PFSK-1 (cell line): ENCODE measurements around the gene EEFSEC.

Experiments
- FOXP2 ChIP-seq: optimal IDR thresholded peaks from 2 replicates; pipeline ENCODE3; 2011; ENCODE audit warnings: borderline replicate concordance, control low read depth, inconsistent platforms; ENCODE audit not compliant: insufficient read depth; ENCODE audit errors: extremely low read length, extremely low read depth
- POLR2AphosphoS5 ChIP-seq: IDR thresholded peaks from 2 replicates; pipeline ENCODE4 v1.6.1; 2012; ENCODE audit warnings: low read depth, mild to moderate bottlenecking, control low read depth, low read length, moderate library complexity
- REST ChIP-seq, 2 experiments: IDR thresholded peaks; 2 replicates each; pipeline versions ENCODE4 v1.6.1 to v1.8.0; 2011 to 2012; ENCODE audit warnings: low read depth in 2 of 2, low read length in 2 of 2, control low read depth in 1 of 2, inconsistent platforms in 1 of 2, mild to moderate bottlenecking in 1 of 2, moderate library complexity in 1 of 2; ENCODE audit not compliant: insufficient read depth in 1 of 2
- SIN3A ChIP-seq: IDR thresholded peaks from 2 replicates; pipeline ENCODE4 v1.6.1; 2012; ENCODE audit warnings: mild to moderate bottlenecking, low read length, moderate library complexity, borderline replicate concordance; ENCODE audit not compliant: insufficient read depth
- TAF1 ChIP-seq: IDR thresholded peaks from 2 replicates; pipeline ENCODE4 v1.6.1; 2012; ENCODE audit warnings: low read length, control low read depth, borderline replicate concordance; ENCODE audit not compliant: insufficient read depth

DNA sequence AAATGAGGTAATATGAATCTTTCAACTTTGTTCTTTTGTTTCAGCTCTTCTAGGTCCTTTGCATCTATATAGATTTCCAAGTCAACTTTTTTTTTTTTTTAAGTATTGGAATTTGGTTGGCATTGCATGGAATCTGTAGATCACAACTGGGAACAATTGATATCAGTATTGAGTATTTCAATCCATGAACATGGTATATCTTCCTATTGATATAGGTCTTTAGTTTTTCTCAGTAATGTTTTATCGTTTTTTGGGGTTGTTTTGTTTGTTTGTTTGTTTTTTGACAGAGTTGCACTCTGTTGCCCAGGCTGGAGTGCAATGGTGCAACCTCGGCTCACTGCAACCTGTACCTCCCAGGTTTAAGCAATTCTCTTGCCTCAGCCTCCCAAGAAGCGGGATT is 137.2 kb downstream of the EEFSEC start:
- TF ChIP-seq REST (IDR thresholded peaks at IDR 0.05; ENCODE audit: insufficient read depth in 1 of 2, low read depth in 2 of 2, low read length in 2 of 2): no peak
- TF ChIP-seq TAF1: no peak
- no peak for TF ChIP-seq POLR2AphosphoS5
- TF ChIP-seq SIN3A: no peak
- no peak for TF ChIP-seq FOXP2
